Prostate gland (tissue), 2 donors: ENCODE measurements around the gene SEPTIN8. TPM values are rescaled to one million over a fixed set of nuclear protein-coding genes. Genes with fewer than 3 reads are reported as not detected.
"Not testable (repeated sequence)": the region's sequence is repeated elsewhere in the genome, so short reads cannot be mapped to it uniquely, and the experiment has no call there.

Experiments used
- DNase-seq: peaks from one replicate; pipeline ENCODE4 v3.0.0-alpha.2; 2019; ENCODE audit warnings: low spot score
- H3K27ac ChIP-seq, 2 donors: fragments of 200-600 bp; sonication (generic); 2 replicates each; pipeline ENCODE4 v1.5.1; 2017 to 2019
- H3K27me3 ChIP-seq: fragments of 200-600 bp; sonication (generic); replicated peaks from 2 replicates; pipeline ENCODE4 v1.5.1; 2019; ENCODE audit not compliant: insufficient read depth
- H3K36me3 ChIP-seq, 2 donors: fragments of 200-600 bp; sonication (generic); 1 replicate in 1 of 2; 2 replicates in 1 of 2; pipeline versions ENCODE4 v1.5.1 to v1.8.1; 2017 to 2019
- H3K4me1 ChIP-seq: fragments of 200-600 bp; sonication (generic); replicated peaks from 2 replicates; pipeline ENCODE4 v1.5.1; 2019
- H3K4me3 ChIP-seq, 2 donors: fragments of 200-600 bp; sonication (generic); 2 replicates each; pipeline ENCODE4 v1.5.1; 2017 to 2019
- H3K9me3 ChIP-seq: fragments of 200-600 bp; sonication (generic); 2 replicates; pipeline ENCODE4 v1.5.1; 2017
- CTCF ChIP-seq, 4 experiments: fragments of 200-600 bp in 2 of 4; fragments of 450-650 bp in 2 of 4; sonication (generic) in 2 of 4; IDR thresholded peaks; 1 replicate in 3 of 4; 2 replicates in 1 of 4; pipeline ENCODE4 v1.5.1; 2016 to 2019; ENCODE audit warnings: antibody characterized with exemption in 4 of 4, mild to moderate bottlenecking in 2 of 4, moderate library complexity in 2 of 4
- POLR2A ChIP-seq: fragments of 450-650 bp; IDR thresholded peaks from one replicate; pipeline ENCODE4 v1.6.1; 2016; ENCODE audit warnings: antibody characterized with exemption, mild to moderate bottlenecking
- POLR2AphosphoS5 ChIP-seq: sonication (generic); formaldehyde crosslinking; IDR thresholded peaks from one replicate; pipeline ENCODE4 v1.6.1; 2017; ENCODE audit warnings: antibody characterized with exemption
- WGBS: methylation state at CpG from one replicate; pipeline ENCODE4 v1.1.5; 2018; 5-methylcytosine and 5-hydroxymethylcytosine counted together
- intact Hi-C: fragments of 100-400 bp; cut with DNase I; formaldehyde crosslinking; loops from one replicate; pipeline ENCODE4 v1.14.2; 2022
- total RNA-seq, 2 donors: library from RNA; depleted of rRNA; stranded (reverse); fragments of >200 nt; gene quantifications; one replicate each; pipeline ENCODE4 v1.1.0, GENCODE V29; 2016

The SEPTIN8 gene
- total RNA-seq, 2 donors from 2014 or later, result 27.7 to 38.5 TPM

- H3K27me3 ChIP-seq, DNase-seq, H3K27ac ChIP-seq, H3K36me3 ChIP-seq, H3K4me1 ChIP-seq, intact Hi-C loops, H3K9me3 ChIP-seq, H3K4me3 ChIP-seq: not testable (repeated sequence)
- 69% methylated on average over 5 of the region's 5 CpGs for WGBS
Observed at GRCh38 chr5:132802685-132803066, 25.6 kb upstream of the SEPTIN8 start.

GRCh38 chr5:132802044-132802684, 25.1 kb upstream of the SEPTIN8 start:
- WGBS, result 78% methylated on average over 5 of the region's 5 CpGs
- no peaks in the 10 kb centered on the region for H3K9me3 ChIP-seq
- H3K27ac ChIP-seq, result no peak overlapping the region
- TF ChIP-seq POLR2AphosphoS5 (no peak), POLR2A (no peak), CTCF (IDR thresholded peaks at IDR 0.05) (no peak)
- no peaks in the 10 kb centered on the region for H3K4me1 ChIP-seq
- H3K4me3 ChIP-seq, result no peak overlapping the region
- H3K36me3 ChIP-seq, result no peaks in the 10 kb centered on the region
- intact Hi-C loops, result no loop called here
- DNase-seq, result no peak
- no peaks in the 10 kb centered on the region for H3K27me3 ChIP-seq

DNA sequence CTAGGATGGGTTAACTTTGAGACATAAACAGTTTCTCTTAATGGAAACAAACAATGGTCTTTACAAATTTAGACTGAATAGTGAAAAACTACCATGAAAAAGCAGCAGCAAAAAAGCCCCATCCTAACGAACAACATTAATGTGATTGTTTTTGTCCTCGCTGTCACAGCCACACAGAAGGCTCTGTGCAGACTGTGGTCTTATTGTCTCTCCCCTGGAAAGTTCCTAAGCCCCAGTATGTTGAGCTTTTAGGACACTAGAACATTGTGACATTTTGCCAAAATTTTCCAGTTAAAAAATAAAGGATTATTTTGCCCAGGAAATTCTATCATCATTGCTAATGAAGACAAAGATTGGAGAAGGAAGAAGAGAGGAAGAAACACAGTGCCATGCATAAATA, 23.5 kb upstream of the SEPTIN8 start:
- TF ChIP-seq CTCF (IDR thresholded peaks at IDR 0.05), result no peak
- TF ChIP-seq POLR2A, result no peak
- TF ChIP-seq POLR2AphosphoS5, result no peak
- 70% methylated on average over 2 of the region's 2 CpGs for WGBS
- Histone ChIP-seq H3K27ac (no peak overlapping the region), H3K4me3 (no peak overlapping the region), H3K9me3 (no peaks in the 10 kb centered on the region), H3K27me3 (no peaks in the 10 kb centered on the region), H3K36me3 (no peaks in the 10 kb centered on the region), H3K4me1 (no peaks in the 10 kb centered on the region)
- intact Hi-C loops, result no loop called here
- no peak for DNase-seq

DNA sequence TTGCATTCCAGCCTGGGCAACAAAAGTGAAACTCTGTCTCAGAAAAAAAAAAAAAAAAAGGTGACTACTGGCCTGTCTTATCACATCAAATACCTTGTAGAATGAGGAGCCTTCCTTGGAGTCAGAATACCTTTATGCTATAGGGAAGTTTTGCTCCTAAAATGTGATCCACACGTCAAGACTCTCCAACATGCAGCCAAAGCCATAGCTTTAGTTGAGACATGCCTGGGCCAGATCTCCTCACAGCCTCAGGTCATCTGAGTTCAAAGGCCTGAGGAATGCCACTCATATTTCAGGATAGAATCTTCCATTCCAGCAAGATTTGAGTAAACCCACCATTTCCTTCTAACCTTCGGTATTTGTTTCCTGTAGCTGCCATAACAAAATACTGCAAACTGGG, 22.4 kb upstream of the SEPTIN8 start:
- intact Hi-C loops, result no loop called here
- Histone ChIP-seq H3K4me1 (no peaks in the 10 kb centered on the region), H3K27me3 (no peaks in the 10 kb centered on the region), H3K27ac (no peak overlapping the region), H3K36me3 (no peaks in the 10 kb centered on the region), H3K9me3 (no peaks in the 10 kb centered on the region), H3K4me3 (no peak overlapping the region)
- WGBS, result 62% methylated on average over 2 of the region's 2 CpGs
- TF ChIP-seq POLR2AphosphoS5 (no peak), CTCF (IDR thresholded peaks at IDR 0.05) (no peak), POLR2A (no peak)
- no peak for DNase-seq

DNA sequence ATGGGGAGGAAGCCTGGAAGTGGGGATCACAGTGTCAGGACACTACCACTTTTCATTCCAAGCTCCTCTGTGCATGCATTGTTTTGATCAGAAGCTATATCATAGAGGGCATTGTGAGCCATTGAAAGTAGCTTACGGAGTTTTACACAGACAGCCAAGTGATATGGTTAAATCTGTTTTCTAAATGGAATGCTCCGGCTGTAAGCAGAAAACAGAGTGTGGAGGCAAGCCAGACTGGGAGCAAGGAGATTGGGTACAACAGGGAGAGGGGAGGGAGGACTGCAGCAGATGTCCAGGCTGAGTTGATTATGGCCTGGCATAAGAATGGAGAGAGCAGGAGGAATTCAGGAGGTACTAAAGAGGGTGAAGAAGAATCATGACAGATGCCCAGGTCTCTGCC, 20.6 kb upstream of the SEPTIN8 start:
- WGBS, result 79% methylated on average over 2 of the region's 2 CpGs

More for the DNA sequence above, 20.6 kb upstream of the SEPTIN8 start:
- no peak overlapping the region for H3K4me3 ChIP-seq
- DNase-seq, result no peak
- no peak for TF ChIP-seq CTCF (IDR thresholded peaks at IDR 0.05)
- TF ChIP-seq POLR2A, result no peak
- TF ChIP-seq POLR2AphosphoS5, result no peak
- no peak overlapping the region for H3K27ac ChIP-seq
- no peaks in the 10 kb centered on the region for H3K9me3 ChIP-seq
- H3K27me3 ChIP-seq, result no peaks in the 10 kb centered on the region
- intact Hi-C loops, result no loop called here
- no peaks in the 10 kb centered on the region for H3K36me3 ChIP-seq
- no peaks in the 10 kb centered on the region for H3K4me1 ChIP-seq
